ENCODE data around the gene SERPINA4.

The SERPINA4 gene

DNA sequence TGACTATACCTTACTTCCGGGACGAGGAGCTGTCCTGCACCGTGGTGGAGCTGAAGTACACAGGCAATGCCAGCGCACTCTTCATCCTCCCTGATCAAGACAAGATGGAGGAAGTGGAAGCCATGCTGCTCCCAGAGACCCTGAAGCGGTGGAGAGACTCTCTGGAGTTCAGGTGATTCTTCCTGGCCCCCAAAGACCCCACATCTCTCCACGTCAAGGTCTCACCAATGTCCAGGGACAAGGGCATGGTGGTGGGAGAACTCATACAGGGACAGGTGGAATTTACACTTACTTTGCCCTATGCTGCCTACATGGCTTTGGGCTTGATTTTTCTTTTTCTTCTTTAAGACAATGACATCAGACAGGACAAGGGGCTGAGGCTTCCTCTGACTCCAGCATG, 58.1 kb downstream of the SERPINA4 start:
- TF ChIP-seq EGR2 (tag by site-specific recombination; IDR thresholded peaks at IDR 0.05; ENCODE audit: low read depth) (no peak), FEZF1 (tag by site-specific recombination; IDR thresholded peaks at IDR 0.05) (no peak), ZNF2 (tag by site-specific recombination; IDR thresholded peaks at IDR 0.05) (no peak), ZSCAN16 (tag by site-specific recombination; IDR thresholded peaks at IDR 0.05) (no peak), ZSCAN18 (tag by site-specific recombination; IDR thresholded peaks at IDR 0.05) (no peak), ZBTB44 (tag by site-specific recombination; IDR thresholded peaks at IDR 0.05) (no peak), ZNF677 (tag by site-specific recombination; IDR thresholded peaks at IDR 0.05) (no peak), ZNF292 (tag by site-specific recombination; IDR thresholded peaks at IDR 0.05; ENCODE audit: borderline replicate concordance, low read depth) (no peak), KLF10 (tag by site-specific recombination; IDR thresholded peaks at IDR 0.05) (no peak), ZNF664 (tag by site-specific recombination; IDR thresholded peaks at IDR 0.05) (no peak)
- TF ChIP-seq, protein P1, sequence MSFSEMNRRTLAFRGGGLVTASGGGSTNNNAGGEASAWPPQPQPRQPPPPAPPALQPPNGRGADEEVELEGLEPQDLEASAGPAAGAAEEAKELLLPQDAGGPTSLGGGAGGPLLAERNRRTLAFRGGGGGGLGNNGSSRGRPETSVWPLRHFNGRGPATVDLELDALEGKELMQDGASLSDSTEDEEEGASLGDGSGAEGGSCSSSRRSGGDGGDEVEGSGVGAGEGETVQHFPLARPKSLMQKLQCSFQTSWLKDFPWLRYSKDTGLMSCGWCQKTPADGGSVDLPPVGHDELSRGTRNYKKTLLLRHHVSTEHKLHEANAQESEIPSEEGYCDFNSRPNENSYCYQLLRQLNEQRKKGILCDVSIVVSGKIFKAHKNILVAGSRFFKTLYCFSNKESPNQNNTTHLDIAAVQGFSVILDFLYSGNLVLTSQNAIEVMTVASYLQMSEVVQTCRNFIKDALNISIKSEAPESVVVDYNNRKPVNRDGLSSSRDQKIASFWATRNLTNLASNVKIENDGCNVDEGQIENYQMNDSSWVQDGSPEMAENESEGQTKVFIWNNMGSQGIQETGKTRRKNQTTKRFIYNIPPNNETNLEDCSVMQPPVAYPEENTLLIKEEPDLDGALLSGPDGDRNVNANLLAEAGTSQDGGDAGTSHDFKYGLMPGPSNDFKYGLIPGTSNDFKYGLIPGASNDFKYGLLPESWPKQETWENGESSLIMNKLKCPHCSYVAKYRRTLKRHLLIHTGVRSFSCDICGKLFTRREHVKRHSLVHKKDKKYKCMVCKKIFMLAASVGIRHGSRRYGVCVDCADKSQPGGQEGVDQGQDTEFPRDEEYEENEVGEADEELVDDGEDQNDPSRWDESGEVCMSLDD (tag by site-specific recombination; IDR thresholded peaks at IDR 0.05) = no peak
- ChIA-PET CTCF (no interaction called here), POLR2A (no interaction called here)
- H3K36me3 ChIP-seq (ENCODE audit: control insufficient read depth in 2 of 2, insufficient read depth in 1 of 2, low read length in 2 of 2) = no peaks in the 10 kb centered on the region
- no peaks in the 10 kb centered on the region for H3K4me1 ChIP-seq (ENCODE audit: control insufficient read depth, insufficient read depth, low read length)
- no peaks in the 10 kb centered on the region for H3K9me3 ChIP-seq (ENCODE audit: control insufficient read depth, insufficient read depth, low read depth, low read length)
- H3K27ac ChIP-seq (ENCODE audit: extremely low read depth, low read depth, low read length) = no peak overlapping the region
- no peak overlapping the region for H3K4me3 ChIP-seq (ENCODE audit: low read depth, low read length)

Measured in HEK293 (cell line).